ENCODE measurements around the gene WDR64. TPM values are rescaled to one million over a fixed set of nuclear protein-coding genes. Genes with fewer than 3 reads are reported as not detected.

The WDR64 gene
- total RNA-seq, 1 donor from 2014 or later, result not detected

DNA sequence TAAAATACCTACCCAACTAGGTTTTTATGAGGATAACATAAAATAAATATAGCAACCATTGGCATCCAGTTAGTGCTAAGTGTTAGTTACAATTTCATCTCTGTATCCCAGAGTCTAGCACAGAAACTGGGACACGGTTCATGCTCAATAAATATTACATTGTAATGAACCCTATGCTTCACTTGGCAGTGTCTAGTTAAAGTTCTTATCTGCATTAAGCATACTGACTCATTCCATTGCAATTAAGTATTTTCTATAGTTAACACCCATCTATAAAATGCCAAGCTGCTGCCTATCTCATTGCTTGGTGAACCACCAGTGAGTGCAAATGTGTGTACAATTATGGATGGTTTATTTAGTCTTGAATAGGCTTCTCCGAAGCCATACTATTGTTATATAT is 27.1 kb upstream of the WDR64 start:
- H3K4me1 ChIP-seq, result no peaks in the 10 kb centered on the region
- intact Hi-C loops (cut with micrococcal nuclease), result loop anchor here (10.0 kb wide), 1 partner anchor 90 kb away; the partner anchor contains the start of gene KMO
- H3K36me3 ChIP-seq, result no peaks in the 10 kb centered on the region
- H3K9me3 ChIP-seq (replicated peaks), result no peaks in the 10 kb centered on the region
- no peak overlapping the region for H3K4me3 ChIP-seq
- no peak overlapping the region for H3K27ac ChIP-seq (replicated peaks)
- TF ChIP-seq, protein P1, sequence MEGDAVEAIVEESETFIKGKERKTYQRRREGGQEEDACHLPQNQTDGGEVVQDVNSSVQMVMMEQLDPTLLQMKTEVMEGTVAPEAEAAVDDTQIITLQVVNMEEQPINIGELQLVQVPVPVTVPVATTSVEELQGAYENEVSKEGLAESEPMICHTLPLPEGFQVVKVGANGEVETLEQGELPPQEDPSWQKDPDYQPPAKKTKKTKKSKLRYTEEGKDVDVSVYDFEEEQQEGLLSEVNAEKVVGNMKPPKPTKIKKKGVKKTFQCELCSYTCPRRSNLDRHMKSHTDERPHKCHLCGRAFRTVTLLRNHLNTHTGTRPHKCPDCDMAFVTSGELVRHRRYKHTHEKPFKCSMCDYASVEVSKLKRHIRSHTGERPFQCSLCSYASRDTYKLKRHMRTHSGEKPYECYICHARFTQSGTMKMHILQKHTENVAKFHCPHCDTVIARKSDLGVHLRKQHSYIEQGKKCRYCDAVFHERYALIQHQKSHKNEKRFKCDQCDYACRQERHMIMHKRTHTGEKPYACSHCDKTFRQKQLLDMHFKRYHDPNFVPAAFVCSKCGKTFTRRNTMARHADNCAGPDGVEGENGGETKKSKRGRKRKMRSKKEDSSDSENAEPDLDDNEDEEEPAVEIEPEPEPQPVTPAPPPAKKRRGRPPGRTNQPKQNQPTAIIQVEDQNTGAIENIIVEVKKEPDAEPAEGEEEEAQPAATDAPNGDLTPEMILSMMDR (IDR thresholded peaks at IDR 0.05; ENCODE audit: borderline replicate concordance), result no peak
- no peak for DNase-seq
- no peaks in the 10 kb centered on the region for H3K27me3 ChIP-seq (ENCODE audit: low read depth)

DNA sequence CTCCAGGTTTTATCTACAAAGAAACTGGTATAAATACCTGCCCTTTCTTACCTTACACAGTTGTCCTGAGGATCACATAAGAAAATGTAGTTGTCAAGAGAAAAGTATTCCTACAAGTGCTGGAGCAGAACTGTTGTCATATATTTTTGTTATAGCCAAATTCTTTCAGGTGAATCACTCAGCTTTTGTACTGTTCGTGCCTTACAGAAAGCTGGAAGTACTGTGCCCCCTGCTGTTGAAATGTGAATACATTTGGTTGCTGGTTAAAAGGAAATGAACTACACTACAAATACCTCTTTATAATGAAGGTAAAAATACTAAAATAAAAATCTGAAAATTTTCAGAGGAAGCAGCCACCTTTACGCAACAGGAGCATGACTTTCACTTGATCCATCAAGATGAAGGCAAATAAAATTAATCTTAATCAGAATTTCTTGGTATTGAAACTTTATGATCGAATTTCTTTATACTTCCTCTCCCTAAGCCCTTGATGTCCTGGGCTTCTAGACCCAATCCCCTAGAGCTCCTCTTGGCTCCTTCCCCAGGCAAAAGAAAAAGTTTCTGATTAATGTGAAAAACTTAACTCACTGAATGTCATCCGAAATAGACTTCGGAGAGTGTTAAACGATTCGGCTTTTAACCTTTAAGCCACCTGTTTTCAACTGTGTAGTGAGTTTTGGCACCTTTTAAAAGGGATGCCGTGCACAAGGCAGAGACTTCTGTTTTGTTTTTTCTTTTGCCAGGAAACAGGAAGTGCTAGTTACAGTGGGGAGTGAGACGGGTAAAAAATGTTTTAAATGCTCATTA is 24.4 kb upstream of the WDR64 start:
- TF ChIP-seq, protein P1 (IDR thresholded peaks at IDR 0.05; ENCODE audit: borderline replicate concordance), result peak; percentile 61
- H3K27me3 ChIP-seq (ENCODE audit: low read depth), result no peaks in the 10 kb centered on the region
- no peaks in the 10 kb centered on the region for H3K4me1 ChIP-seq
- DNase-seq, result no peak
- intact Hi-C loops (cut with micrococcal nuclease), result loop anchor here (10.0 kb wide), 1 partner anchor 93 kb away; the partner anchor contains the start of gene KMO
- H3K36me3 ChIP-seq, result no peaks in the 10 kb centered on the region
- no peak overlapping the region for H3K4me3 ChIP-seq
- H3K27ac ChIP-seq (replicated peaks), result no peak overlapping the region
- no peaks in the 10 kb centered on the region for H3K9me3 ChIP-seq (replicated peaks)

DNA sequence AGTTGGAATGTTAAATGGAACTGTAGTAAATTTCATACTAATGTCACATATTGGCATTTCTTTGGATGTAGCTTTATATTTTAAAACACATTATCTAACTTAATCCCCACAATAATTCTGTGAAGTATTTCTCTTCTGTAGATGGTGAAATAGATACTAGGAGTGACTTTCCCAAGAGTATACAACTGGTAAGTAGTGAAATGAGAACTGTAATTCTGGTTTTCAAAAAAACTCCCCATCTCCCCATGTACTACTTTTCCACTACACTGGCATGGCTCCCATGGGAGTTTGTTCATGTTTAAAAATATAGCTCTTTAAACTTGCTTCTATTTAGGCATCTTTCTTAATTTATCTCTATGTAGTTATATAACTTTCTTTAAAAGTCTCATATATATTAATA is 22.1 kb upstream of the WDR64 start:
- Histone ChIP-seq H3K36me3 (peaks cover 4% of the 10 kb centered on the region), H3K27ac (replicated peaks) (no peak overlapping the region), H3K4me1 (no peaks in the 10 kb centered on the region), H3K9me3 (replicated peaks) (no peaks in the 10 kb centered on the region), H3K27me3 (ENCODE audit: low read depth) (no peaks in the 10 kb centered on the region), H3K4me3 (no peak overlapping the region)
- TF ChIP-seq, protein P1 (IDR thresholded peaks at IDR 0.05; ENCODE audit: borderline replicate concordance), result no peak
- no peak for DNase-seq
- intact Hi-C loops (cut with micrococcal nuclease), result no loop called here

DNA sequence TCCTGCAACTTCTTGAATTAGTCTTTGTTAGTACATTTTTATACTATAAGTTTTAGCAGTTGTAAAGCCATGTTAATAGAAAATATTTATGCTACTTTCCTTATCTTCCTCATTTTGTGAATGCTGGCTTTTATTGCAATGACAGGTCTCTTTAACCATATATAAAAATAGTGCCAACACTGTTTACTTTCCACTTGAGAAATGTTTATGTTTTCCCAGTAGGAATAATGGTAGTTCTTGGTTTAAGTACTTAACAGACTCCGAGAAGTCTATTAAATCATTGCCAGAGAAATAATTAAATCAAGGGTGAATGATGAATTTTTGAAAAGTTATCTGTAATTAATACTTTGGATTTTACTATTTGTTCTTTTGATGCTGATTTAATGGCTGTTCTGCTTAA is 21.6 kb upstream of the WDR64 start:
- H3K36me3 ChIP-seq, result peaks cover 6% of the 10 kb centered on the region

DNA sequence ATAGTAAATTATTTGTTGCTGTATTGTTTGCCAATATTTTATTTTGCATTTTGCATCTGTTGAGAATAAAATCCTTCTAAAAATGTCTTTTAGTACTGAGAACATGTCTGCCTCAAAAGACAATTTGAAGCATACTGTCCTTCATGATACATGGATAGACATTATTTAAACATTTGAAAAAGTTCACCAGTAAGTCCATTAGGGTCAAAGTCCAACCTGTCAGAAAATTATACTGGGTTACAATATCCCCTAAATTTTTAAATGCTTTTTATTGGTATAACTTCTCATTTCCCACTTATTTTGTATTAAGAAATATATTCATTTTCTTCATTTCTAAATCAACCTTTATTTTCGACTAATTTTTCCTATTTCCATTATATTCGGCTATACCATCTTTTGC is 21.2 kb upstream of the WDR64 start:
- no peak for DNase-seq
- intact Hi-C loops (cut with micrococcal nuclease), result no loop called here
- no peaks in the 10 kb centered on the region for H3K27me3 ChIP-seq (ENCODE audit: low read depth)
- H3K27ac ChIP-seq (replicated peaks), result no peak overlapping the region
- H3K9me3 ChIP-seq (replicated peaks), result no peaks in the 10 kb centered on the region
- TF ChIP-seq, protein P1 (IDR thresholded peaks at IDR 0.05; ENCODE audit: borderline replicate concordance), result no peak
- H3K4me3 ChIP-seq, result no peak overlapping the region
- peaks cover 6% of the 10 kb centered on the region for H3K36me3 ChIP-seq
- no peaks in the 10 kb centered on the region for H3K4me1 ChIP-seq

More for the DNA sequence above, 21.6 kb upstream of the WDR64 start:
- H3K4me3 ChIP-seq, result no peak overlapping the region
- DNase-seq, result no peak
- H3K4me1 ChIP-seq, result no peaks in the 10 kb centered on the region
- TF ChIP-seq, protein P1 (IDR thresholded peaks at IDR 0.05; ENCODE audit: borderline replicate concordance), result no peak
- H3K27me3 ChIP-seq (ENCODE audit: low read depth), result no peaks in the 10 kb centered on the region
- no peak overlapping the region for H3K27ac ChIP-seq (replicated peaks)
- intact Hi-C loops (cut with micrococcal nuclease), result no loop called here
- H3K9me3 ChIP-seq (replicated peaks), result no peaks in the 10 kb centered on the region
